CD4-positive, alpha-beta T cell treated with Interferon alpha-2 for 1 hour (primary cell): ENCODE data around the gene UBE2F.
"Not testable (repeated sequence)": the region's sequence is repeated elsewhere in the genome, so short reads cannot be mapped to it uniquely, and the experiment has no call there.

ENCODE experiments used
- DNase-seq, 2 donors: peaks; one replicate each; pipeline ENCODE4 v3.0.0-alpha.2; 2020 to 2022

Gene UBE2F

GRCh38 chr2:237980751-237981150 is 13.9 kb downstream of the UBE2F start:
- DNase-seq, result peak in 1 of 2 donors; percentile 7

DNA sequence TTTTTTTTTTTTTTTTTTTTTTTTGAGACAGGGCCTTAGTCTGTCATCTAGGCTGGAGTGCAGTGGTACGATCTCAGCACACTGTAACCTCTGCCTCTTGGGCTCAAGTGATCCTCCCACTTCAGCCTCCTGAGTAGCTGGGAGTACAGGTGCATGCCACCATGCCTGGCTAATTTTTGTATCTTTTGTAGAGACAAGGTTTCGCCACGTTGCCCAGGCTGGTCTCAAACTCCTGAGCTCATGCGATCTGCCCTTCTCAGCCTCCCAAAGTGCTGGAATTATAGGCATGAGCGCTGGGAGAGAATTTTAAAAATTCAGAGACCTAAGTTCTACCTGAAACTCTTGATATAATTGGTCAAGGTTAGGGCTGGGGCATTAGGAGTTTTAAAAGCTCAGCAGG is 14.8 kb downstream of the UBE2F start:
- DNase-seq, result not testable (repeated sequence)

DNA sequence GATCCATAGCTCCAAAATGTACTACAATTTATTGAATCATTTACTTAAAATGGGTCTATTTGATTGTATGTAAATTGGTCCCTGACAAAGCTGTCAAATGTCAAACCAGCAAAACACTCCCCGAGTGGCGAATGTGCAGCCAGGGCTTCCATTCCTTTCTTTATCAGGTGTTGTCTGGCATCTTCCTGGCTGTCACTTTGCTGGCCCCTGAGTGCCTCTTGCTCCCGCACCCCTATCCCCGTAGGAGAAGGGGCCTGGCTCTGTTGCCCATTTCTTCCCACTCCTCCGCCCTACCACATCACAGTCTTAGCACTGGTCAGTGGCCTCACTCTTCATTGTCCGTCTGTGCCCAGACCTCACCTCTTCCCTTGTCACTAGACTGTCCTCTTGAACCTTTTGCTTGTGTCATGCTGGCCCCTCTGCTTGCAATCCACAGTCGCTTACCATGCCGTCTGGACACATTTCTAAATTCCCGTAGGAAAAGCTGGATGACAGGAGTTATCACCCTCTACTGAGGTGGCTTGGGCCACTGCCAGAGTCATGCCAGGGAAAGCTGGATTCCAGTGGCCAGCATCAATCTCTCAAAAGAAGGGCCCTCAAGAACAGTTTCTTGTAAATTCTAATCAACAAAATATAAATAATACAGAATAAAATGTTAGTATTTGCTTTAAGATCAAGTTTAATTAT is 15.4 kb downstream of the UBE2F start:
- no peak for DNase-seq

- DNase-seq, result no peak
Measured at GRCh38 chr2:237983922-237984321, 17.1 kb downstream of the UBE2F start.

DNA sequence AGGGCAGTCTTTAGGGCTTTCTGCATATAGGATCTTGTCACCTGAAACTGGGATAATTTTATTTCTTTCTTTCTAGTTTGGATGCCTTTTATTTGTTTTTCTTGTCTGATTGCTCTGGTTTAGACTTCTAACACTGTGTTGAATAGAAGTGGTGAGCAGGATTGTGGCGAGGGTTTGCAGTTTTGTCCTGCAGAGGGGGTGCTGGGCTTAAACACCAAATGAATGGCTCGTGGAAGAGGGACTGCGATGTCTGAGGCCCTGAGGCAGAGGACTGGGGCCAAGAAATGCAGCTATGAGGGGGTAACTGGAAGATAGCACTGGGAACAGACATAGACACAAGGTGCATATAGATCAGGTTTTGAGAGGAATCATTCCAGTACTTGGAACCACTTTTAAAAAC is 20.5 kb downstream of the UBE2F start:
- DNase-seq, result no peak

DNA sequence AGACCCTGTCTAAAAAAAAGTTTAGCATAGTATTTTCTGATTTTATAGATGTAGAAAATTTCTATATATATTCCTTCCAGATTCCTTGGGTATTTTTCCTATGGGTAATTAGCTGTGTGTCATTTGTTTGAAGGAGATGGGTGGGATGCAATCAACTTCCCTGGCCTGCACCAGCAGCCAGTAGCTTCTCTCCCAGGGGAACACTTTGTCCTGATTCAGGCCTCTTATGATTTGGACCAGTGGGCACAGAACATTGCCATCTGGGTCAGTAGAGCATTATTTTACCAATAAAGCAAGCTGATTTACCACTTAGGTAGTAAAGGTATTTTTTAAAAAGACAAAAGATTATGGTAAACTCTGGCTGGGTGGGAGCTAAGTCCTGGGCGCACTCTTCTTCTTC is 26.9 kb downstream of the UBE2F start:
- DNase-seq, result no peak

GRCh38 chr2:237995036-237995435 is 28.2 kb downstream of the UBE2F start:
- DNase-seq, result no peak

DNA sequence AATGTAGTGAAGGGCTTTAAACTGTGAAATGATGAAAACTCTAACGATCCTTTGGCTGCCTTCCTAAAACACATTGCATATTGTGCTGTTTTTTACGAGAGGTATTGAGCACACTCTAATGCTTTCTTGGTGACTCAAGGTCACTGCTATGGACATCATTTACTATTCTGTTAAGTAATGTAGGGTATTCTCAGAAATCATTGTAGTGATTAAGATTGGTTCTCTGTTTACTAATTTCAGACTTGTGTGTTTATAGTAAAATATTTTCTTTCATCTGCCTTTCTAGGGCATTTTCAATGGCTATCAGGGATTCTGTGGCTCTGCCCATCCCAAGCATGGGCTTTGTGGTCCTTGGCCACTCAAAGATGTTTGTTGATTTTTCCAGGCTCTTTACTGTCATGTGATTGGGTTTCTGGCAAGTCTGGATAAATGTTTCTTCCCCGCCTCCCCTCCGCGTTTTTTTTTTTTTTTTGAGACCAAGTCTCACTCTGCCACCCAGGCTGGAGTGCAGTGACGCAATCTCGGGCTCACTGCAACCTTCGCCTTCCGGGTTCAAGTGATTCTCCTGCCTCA is 29.3 kb downstream of the UBE2F start:
- DNase-seq, result no peak

DNA sequence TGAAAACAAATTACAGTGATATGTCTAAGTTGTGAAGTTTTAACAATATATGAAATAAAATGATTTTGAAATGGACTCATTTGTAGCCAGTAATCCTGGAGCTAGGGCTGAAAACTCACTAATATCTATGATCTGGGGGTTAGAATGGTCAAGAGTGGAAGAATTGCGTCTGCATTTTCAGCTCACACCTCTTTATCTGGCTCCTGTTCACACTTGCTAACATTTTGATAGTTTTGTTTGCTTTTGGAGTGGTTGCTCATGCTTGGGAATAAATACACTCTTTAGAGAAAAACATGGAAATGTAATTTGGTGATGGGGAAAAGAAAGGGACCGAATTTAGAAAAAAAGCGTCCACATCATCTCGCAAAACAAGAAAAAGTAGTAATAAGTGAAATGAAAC is 30.7 kb downstream of the UBE2F start:
- DNase-seq, result no peak

GRCh38 chr2:237998530-237998929 is 31.7 kb downstream of the UBE2F start:
- peak in 1 of 2 donors; percentile 59 for DNase-seq

DNA sequence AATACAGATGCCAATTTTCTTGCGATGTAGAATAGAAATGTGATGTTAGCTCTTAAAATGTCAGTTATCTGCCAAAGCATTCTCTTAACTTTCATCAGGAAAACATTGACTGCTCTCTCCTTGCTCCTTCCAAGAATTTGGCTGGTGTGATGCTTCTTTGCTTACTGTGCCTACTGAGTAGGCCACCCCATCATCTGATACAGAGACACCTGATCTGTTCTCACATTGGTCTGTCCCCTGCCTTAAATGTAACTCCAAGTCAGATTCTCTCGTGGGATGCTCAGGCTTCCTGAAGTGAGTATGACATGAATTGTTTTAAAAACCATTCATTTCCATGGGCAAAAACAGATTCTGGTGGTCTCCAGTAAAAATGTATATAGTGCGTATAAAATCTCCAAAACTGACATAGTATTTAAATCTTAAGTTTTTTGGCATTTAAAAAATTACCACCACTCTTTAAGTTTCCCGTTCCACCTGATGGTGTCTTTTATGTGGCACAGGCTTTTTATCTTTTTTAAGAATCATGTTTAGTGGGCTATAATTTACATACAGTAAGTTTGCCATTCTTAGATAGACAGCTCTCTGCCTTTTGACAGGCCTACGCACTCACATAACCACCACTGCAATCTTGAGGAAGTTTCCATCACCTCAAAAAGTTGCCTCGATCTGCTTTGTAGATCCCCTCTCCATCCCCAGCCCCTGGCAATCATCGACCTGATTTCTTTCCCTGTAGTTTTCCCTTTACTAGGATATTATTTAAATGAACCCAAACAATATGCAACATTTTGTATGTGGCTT is 36.6 kb downstream of the UBE2F start:
- peak in 1 of 2 donors; percentile 11 for DNase-seq

DNA sequence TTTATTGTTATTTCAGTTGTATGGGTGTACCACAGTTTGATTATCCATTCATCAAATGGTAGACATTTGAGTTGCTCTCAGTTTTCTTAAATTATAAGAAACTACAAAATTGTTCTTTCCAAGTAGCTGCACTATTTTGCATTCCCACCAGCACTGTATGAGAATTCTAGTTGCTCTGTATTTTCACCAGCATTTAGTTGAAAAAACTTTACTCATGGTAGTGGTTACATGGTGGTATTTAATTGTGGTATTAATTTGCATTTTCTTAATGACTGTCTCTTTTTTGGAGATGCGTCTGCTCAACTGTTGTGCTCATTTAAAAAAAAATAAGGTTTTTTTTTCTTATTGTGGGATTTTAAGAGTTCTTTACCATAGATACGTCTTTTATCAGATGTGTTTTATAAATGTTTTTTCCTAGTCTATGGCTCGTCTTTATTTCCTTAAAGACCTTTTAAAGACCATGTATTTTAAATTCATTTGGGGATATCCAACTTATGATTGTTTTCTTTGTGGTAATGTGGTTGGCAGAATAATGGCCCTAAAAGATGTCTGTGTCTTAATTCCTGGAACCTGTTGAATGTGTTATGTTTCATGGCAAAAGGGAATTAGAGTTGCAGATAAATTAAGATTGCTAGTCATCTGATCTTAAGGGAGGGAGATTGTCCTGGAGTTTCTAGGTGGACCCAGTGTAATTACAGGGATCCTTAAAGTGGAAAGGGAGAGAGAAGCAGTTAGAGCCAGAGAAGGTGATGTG is 37.4 kb downstream of the UBE2F start:
- DNase-seq, result no peak

DNA sequence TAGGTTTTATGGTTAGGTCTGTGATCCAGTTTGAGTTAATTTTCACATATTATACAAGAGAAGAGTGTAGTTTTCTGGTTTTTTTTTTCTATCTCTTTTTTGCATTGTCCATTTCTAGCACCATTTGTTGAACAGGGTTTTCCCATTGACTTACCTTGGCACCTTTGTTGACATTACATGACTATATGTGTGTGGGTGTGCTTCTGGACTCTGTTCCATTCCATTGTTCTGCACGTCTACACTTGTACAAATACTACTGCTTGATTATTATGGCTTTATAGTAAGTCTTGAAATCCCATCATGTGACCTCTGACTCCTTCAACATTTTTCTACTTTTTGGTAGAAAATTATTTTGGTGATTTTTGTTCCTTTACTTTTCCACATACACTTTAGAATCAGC is 38.7 kb downstream of the UBE2F start:
- no peak for DNase-seq

DNA sequence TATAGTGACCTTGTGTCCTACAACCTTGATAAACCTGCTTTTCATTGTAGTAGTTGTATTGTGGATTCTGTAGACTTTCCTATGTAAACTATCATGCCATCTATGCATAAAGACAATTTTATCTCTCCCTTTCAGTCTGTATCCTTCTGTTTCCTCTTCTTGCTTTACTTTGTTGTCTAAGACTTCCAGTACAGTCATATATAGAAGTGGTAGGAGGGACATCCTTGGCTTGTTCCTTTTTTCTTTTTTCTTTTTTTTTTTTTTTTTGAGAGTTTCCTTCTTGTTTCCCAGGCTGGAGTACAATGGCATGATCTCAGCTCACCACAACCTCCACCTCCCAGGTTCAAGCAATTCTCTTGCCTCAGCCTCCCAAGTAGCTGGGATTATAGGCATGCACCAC is 39.7 kb downstream of the UBE2F start:
- no peak for DNase-seq

DNA sequence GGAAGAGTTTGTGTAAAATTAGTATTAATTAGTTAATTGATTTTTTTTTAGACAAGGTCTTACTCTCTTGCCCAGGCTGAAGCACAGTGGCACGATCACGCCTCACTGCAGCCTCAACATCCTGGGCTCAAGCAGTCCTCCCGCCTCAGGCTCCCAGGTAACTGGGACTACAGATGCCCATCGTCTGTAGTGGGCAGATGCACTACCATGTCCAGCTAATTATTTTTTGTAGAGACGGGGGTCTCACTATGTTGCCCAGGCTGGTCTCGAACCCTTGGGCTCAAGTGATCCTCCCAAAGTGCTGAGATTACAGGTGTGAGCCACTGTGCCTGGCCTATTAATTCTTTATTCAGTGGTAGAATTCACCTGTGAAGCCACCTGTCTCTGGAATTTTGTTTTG is 41.1 kb downstream of the UBE2F start:
- no peak for DNase-seq

DNA sequence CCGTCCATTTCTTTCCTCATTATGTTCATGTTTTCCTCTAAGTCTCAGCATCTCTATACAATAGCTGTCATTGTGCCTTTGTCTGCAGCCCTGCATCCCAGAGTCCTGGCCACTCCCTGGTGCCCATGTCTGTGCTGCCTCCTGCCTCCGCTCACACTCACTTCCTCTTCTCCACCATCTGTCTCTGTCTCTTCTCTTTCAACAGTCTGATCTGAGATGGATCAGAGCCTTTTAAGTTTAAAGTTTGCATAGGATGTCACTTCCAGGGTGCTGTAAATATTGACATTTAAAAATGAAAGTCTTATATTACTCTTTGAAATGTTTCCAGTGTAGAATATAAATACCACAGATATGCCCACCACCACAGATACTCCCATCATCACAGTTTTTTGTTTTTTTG is 42.7 kb downstream of the UBE2F start:
- DNase-seq, result no peak

GRCh38 chr2:238010572-238010971 is 43.8 kb downstream of the UBE2F start:
- no peak for DNase-seq

- no peak for DNase-seq
Measured at GRCh38 chr2:238013806-238014205, 47.0 kb downstream of the UBE2F start.

GRCh38 chr2:238015705-238016104 is 48.9 kb downstream of the UBE2F start:
- peak in 1 of 2 donors; percentile 14 for DNase-seq

GRCh38 chr2:238016526-238016925 is 49.7 kb downstream of the UBE2F start:
- DNase-seq, result no peak

DNA sequence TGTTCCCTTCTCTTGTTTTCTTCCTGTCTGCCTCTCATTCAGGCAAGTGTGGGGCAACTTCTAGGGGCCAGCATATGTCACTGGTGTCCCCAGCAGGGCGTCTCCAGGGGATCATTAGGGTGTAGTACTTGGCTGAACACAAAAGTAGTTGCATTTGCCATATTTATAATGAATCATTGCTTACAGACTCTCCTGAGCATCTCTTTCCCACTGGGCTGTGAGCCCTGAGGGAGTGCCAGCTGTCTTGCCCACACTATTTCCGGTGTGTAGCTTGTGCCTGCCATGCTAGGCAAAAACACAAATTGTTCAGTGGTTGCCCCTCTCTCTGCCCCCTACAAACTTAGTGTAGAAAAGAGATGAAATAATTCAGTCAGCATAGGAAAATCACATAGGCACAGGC is 53.1 kb downstream of the UBE2F start:
- no peak for DNase-seq

DNA sequence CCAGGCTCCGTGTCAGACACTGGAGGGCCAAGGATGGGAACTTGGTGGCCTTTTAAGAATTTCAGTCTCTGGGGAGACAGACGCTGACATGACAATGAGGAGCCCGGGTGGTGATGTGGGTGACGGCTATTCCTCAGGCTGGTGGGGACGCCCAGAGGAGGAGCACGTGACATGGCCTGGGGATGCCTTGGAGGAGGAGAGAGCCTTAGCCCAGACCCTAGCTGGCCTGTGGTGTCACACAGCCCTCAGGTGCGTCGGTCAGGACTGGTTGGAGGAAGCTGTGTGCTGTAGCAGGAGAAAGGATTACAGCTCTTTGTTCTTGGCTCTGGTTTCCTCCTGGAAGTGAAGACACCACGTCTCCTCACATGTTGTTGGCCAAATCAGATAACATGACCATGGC is 54.0 kb downstream of the UBE2F start:
- no peak for DNase-seq

- DNase-seq, result no peak
Measured at GRCh38 chr2:238021327-238021726, 54.5 kb downstream of the UBE2F start.
